A673 (cell line): Measurements from ENCODE around the gene VMAC. TPM values are rescaled to one million over a fixed set of nuclear protein-coding genes. Genes with fewer than 3 reads are reported as not detected.

ENCODE experiments used
- BruUV-seq: library from RNA; stranded (reverse); fragments of 400-500 nt; replicated peaks from 2 replicates; lab custom pipeline; 2021; lab: Mats Ljungman, UMichigan
- CTCF ChIA-PET: fragments of 300-600 bp; sonication (Branson Sonifier 250); formaldehyde crosslinking; loops from one replicate; lab custom pipeline; 2022; ENCODE audit warnings: antibody characterized with exemption; lab: Charles Lee
- POLR2A ChIA-PET: fragments of 300-600 bp; sonication (Branson Sonifier 250); formaldehyde crosslinking; loops from one replicate; lab custom pipeline; 2022; ENCODE audit warnings: antibody characterized with exemption; ENCODE audit not compliant: low non-redundant PET; lab: Charles Lee
- DNase-seq: peaks from one replicate; pipeline ENCODE4 v3.0.0-alpha.2; 2015; ENCODE audit warnings: low spot score
- H3K27ac ChIP-seq: fragments of 200-600 bp; sonication (generic); 2 replicates; pipeline ENCODE4 v1.5.1; 2016; ENCODE audit warnings: mixed run types, low read depth, mild to moderate bottlenecking, mixed read lengths, antibody characterized with exemption, low read length; ENCODE audit not compliant: poor library complexity, severe bottlenecking
- H3K27me3 ChIP-seq: fragments of 200-600 bp; sonication (generic); replicated peaks from 2 replicates; pipeline ENCODE4 v1.6.1; 2017; ENCODE audit warnings: mixed run types, low read depth, mild to moderate bottlenecking, mixed read lengths, antibody characterized with exemption, low read length; ENCODE audit not compliant: insufficient read depth, poor library complexity
- H3K36me3 ChIP-seq: fragments of 200-600 bp; sonication (generic); 2 replicates; pipeline ENCODE4 v1.6.1; 2016; ENCODE audit warnings: mixed run types, mild to moderate bottlenecking, mixed read lengths, antibody characterized with exemption, low read length; ENCODE audit not compliant: insufficient read depth, poor library complexity, severe bottlenecking
- H3K4me1 ChIP-seq: fragments of 200-600 bp; sonication (generic); 2 replicates; pipeline ENCODE4 v1.6.1; 2017; ENCODE audit warnings: mixed run types, mild to moderate bottlenecking, mixed read lengths, antibody characterized with exemption, low read length; ENCODE audit not compliant: insufficient read depth, poor library complexity, severe bottlenecking
- H3K4me3 ChIP-seq: fragments of 200-600 bp; sonication (generic); 2 replicates; pipeline ENCODE4 v1.5.1; 2016; ENCODE audit warnings: low read depth, mixed run types, mild to moderate bottlenecking, mixed read lengths, low read length; ENCODE audit not compliant: poor library complexity, severe bottlenecking
- H3K9me3 ChIP-seq: fragments of 200-600 bp; sonication (generic); 2 replicates; pipeline ENCODE4 v1.6.1; 2016; ENCODE audit warnings: mixed run types, low read depth, mild to moderate bottlenecking, mixed read lengths, antibody characterized with exemption, low read length; ENCODE audit not compliant: poor library complexity, severe bottlenecking
- EZH2 ChIP-seq: fragments of 200-600 bp; sonication (generic); IDR thresholded peaks from 2 replicates; pipeline ENCODE4 v1.6.1; 2017; ENCODE audit warnings: borderline replicate concordance, low read depth, mild to moderate bottlenecking, mixed read lengths, antibody characterized with exemption, low read length; ENCODE audit not compliant: poor library complexity, severe bottlenecking
- intact Hi-C: fragments of 100-400 bp; cut with micrococcal nuclease; formaldehyde crosslinking; loops from one replicate; pipeline ENCODE4 v1.10.0; 2022; ENCODE audit not compliant: unreplicated experiment
- total RNA-seq: library from RNA; stranded (reverse); gene quantifications from 2 replicates; pipeline ENCODE4 v1.2.3, GENCODE V29; 2021
- TF ChIP-seq, protein P1 (sequence below): fragments of 300-800, 200-600 bp; sonication (generic); conservative IDR thresholded peaks from 2 replicates; pipeline ENCODE4 v1.5.1; 2017; ENCODE audit warnings: low read depth, mild to moderate bottlenecking, antibody characterized with exemption, low read length, moderate library complexity, mixed read lengths

VMAC gene
- total RNA-seq, 1 experiment from 2014 or later, result 0.67 TPM

DNA sequence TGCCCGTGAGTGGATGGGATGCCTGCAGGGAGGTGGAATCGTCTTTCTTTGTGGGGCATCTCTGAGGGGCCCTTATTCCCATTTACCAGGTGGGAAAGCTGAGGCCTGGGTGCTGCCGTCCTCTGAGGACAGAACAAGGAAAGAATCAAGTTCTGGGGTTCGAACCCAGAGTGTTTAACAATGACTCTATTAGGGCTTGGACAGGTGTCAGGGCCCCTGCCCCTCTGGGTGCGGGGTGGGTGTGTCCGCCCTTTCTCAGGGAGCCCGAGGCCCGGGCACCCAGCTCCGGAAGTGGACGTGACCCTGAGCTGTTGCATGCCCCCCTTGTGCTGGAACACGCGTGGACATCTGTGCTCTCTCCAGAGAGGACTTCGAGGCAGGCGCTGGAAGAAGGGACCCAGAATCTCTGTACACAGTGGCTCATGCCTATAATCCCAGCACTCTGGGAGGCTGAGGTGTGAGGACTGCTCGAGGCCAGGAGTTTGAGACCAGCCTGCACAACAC lies 11.8 kb upstream of the VMAC start:
- POLR2A ChIA-PET, result no interaction called here
- no peak overlapping the region for H3K27ac ChIP-seq

GRCh38 chr19:5893296-5893903 lies 11.3 kb upstream of the VMAC start:
- BruUV-seq, result no TSS peak
- Histone ChIP-seq H3K4me3 (no peak overlapping the region), H3K4me1 (peaks cover 16% of the 10 kb centered on the region), H3K27me3 (no peaks in the 10 kb centered on the region), H3K27ac (no peak overlapping the region), H3K9me3 (no peaks in the 10 kb centered on the region), H3K36me3 (peaks cover 10% of the 10 kb centered on the region)
- intact Hi-C loops, result loop anchor here (2.0 kb wide), 1 partner anchor 89 kb away; the partner anchor contains the start of gene NRTN
- ChIA-PET CTCF (interaction anchor here (0.5 to 1.0 kb wide), 2 partner anchors 90 to 91 kb away, joined by 3 to 7 read pairs; no protein-coding TSS in a partner anchor), POLR2A (no interaction called here)
- no peak for DNase-seq
- TF ChIP-seq, protein P1, sequence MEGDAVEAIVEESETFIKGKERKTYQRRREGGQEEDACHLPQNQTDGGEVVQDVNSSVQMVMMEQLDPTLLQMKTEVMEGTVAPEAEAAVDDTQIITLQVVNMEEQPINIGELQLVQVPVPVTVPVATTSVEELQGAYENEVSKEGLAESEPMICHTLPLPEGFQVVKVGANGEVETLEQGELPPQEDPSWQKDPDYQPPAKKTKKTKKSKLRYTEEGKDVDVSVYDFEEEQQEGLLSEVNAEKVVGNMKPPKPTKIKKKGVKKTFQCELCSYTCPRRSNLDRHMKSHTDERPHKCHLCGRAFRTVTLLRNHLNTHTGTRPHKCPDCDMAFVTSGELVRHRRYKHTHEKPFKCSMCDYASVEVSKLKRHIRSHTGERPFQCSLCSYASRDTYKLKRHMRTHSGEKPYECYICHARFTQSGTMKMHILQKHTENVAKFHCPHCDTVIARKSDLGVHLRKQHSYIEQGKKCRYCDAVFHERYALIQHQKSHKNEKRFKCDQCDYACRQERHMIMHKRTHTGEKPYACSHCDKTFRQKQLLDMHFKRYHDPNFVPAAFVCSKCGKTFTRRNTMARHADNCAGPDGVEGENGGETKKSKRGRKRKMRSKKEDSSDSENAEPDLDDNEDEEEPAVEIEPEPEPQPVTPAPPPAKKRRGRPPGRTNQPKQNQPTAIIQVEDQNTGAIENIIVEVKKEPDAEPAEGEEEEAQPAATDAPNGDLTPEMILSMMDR, result no peak
- no peak for TF ChIP-seq EZH2

More for the DNA sequence above, 11.8 kb upstream of the VMAC start:
- CTCF ChIA-PET, result interaction anchor here (0.5 to 2.9 kb wide), 4 partner anchors 8 to 91 kb away, joined by 3 to 23 read pairs (median 6); no protein-coding TSS in a partner anchor
- no peak for DNase-seq
- no peak for TF ChIP-seq EZH2
- TF ChIP-seq, protein P1, result no peak
- Histone ChIP-seq H3K36me3 (peaks cover 10% of the 10 kb centered on the region), H3K4me1 (peaks cover 16% of the 10 kb centered on the region), H3K4me3 (no peak overlapping the region), H3K27me3 (no peaks in the 10 kb centered on the region), H3K9me3 (no peaks in the 10 kb centered on the region)
- intact Hi-C loops, result loop anchor here (2.0 kb wide), 1 partner anchor 88 kb away; the partner anchor contains the start of gene NRTN
- no TSS peak for BruUV-seq

DNA sequence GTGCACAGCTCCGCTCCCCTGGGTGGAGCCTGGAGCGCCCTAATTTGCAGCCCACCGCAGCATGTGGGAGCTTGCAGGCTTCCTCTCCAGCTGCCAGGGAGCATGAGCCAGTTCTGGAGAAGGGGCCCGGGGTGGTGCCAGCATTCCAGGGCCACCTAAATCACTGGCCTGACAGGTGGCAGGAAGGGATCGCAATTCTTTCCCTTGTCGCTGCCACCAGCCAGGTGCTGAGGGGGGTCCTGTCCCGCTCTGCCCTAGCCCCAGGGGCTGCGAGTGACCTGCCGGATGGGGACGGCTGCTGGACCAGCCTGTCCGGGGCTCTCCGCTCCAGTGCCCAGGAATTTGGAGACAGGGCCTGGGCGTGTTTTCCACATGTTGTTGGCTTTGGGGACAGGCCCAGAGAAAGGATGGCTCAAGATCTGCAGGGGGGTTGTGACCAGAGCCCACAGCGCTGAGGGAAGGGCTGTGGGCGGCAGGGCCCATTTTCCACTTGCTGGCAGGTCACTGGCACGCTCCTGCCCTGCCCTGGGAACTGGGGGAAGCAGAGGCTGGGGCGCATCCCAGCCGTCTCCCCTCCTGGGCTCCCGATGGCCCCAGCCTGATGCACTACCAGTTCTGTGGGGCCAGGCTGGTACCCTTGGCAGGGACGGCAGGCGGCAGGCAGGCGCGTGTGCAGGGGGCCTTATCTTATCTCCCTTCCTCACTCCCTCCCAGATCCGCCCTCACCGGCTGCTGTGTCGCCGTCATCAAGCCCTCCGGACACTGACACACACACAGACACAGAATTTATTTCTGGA lies 10.6 kb upstream of the VMAC start:
- peaks cover 10% of the 10 kb centered on the region for H3K36me3 ChIP-seq
- POLR2A ChIA-PET, result no interaction called here
- CTCF ChIA-PET, result no interaction called here
- no TSS peak for BruUV-seq
- no peaks in the 10 kb centered on the region for H3K9me3 ChIP-seq
- H3K27ac ChIP-seq, result no peak overlapping the region
- peaks cover 16% of the 10 kb centered on the region for H3K4me1 ChIP-seq
- no peaks in the 10 kb centered on the region for H3K27me3 ChIP-seq
- intact Hi-C loops, result loop anchor here (2.0 kb wide), 1 partner anchor 89 kb away; the partner anchor contains the start of gene NRTN
- DNase-seq, result no peak
- TF ChIP-seq EZH2, result no peak
- TF ChIP-seq, protein P1, result no peak
- H3K4me3 ChIP-seq, result no peak overlapping the region
